ENCODE data around the gene SLC25A26.

DNA sequence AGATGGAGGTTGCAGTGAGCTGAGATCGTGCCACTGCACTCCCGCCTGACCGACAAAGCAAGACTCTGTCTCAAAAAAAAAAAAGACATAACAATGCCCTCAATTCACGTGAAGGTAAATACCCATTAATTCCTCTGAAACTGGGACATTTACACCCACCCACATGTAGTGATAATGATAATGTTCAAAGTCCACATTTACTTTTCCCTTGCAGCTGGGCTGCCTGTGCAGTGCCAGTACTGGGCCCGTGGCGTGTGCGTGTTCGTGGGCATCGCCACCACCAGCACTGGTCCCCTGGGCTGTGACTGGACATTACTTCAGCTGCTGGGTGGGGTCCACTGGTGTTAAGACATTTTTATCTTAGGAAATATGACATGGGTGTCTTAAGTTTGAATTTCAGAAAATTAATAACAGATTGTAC is 123.6 kb downstream of the SLC25A26 start:
- TF ChIP-seq CTCF (IDR thresholded peaks at IDR 0.05) = no peak
- no peak for TF ChIP-seq POLR2A (IDR thresholded peaks at IDR 0.05)
- no peak for TF ChIP-seq EP300 (IDR thresholded peaks at IDR 0.05)

Measured in tibial nerve (tissue), 4 donors.